ENCODE data around the gene GNAO1.
"Not testable (repeated sequence)": the region's sequence is repeated elsewhere in the genome, so short reads cannot be mapped to it uniquely, and the experiment has no call there.

GNAO1 gene

DNA sequence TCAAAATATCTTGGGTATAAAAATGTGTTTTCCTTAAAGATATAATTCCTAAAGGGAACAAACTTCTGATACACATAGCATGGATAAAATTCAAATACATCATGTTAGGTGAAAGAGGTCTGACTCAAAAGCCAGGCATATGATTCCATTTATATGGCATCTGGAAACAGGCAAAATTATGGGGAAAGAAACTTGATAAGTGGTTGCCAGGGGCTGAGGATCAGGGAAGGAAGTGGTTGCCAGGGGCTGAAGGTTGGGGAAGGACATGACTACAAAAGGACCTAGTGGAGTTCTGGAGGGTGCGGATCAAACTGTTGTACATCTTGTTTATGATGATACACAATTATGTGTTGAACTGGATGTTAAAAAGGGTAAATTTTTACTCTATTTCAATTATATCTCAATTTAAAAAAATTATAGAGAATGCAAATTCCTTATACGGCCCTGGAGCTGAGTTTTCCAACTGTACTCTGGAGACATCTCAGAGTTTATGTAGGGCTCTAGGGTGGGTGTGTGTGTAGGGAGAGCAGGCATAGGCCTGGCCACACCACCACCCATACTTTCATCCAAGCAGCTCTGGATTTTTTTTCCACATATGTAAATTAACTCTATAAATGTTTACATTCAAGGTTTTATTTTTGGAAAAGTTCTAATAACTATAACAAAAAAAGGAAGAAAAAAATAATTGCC lies 179.0 kb downstream of the GNAO1 start:
- H3K4me3 ChIP-seq (ENCODE audit: low read depth, low read length), result no peak overlapping the region
- DNase-seq (ENCODE audit: low read depth), result no peak
- TF ChIP-seq, protein P1, sequence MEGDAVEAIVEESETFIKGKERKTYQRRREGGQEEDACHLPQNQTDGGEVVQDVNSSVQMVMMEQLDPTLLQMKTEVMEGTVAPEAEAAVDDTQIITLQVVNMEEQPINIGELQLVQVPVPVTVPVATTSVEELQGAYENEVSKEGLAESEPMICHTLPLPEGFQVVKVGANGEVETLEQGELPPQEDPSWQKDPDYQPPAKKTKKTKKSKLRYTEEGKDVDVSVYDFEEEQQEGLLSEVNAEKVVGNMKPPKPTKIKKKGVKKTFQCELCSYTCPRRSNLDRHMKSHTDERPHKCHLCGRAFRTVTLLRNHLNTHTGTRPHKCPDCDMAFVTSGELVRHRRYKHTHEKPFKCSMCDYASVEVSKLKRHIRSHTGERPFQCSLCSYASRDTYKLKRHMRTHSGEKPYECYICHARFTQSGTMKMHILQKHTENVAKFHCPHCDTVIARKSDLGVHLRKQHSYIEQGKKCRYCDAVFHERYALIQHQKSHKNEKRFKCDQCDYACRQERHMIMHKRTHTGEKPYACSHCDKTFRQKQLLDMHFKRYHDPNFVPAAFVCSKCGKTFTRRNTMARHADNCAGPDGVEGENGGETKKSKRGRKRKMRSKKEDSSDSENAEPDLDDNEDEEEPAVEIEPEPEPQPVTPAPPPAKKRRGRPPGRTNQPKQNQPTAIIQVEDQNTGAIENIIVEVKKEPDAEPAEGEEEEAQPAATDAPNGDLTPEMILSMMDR (IDR thresholded peaks at IDR 0.05; ENCODE audit: low read depth, low read length, missing control alignments), result no peak

DNA sequence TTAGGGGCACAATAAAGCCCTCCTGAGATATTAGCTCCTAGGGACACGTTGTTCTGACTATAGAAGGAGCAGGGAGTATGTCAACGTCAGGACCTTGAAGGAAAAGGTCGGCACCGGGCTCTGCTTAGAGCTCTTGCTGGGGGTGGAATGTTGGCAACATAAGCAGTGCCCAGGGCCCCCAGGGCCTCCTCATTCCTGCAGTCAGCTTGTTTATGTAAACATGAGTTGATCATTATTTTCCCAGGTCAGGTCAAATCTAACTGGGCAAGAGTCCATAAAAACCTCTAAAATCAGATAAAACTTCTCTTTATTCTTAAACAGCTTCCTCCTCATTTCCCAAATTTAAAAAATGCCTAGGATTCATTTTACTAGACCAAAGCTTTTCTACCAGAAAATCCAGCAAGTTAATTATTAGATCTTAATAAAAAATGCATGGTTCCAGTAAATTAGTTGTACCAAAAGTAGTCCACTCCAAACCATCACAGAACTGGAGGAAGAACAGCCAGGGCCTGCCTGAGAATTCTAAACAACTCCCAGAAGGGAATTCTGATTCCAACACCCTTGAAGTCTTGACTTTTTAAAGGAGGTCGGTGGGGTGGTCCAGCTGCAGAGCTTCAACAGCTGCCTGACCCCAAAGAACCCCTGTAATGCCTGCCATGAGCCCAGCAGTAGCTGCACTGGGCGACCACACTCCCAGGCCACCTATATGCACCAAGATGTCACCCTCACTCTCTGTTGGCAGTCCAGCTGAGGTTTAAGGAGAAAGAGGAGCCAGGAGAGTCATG lies 179.8 kb downstream of the GNAO1 start:
- TF ChIP-seq, protein P1 (IDR thresholded peaks at IDR 0.05; ENCODE audit: low read depth, low read length, missing control alignments), result no peak

DNA sequence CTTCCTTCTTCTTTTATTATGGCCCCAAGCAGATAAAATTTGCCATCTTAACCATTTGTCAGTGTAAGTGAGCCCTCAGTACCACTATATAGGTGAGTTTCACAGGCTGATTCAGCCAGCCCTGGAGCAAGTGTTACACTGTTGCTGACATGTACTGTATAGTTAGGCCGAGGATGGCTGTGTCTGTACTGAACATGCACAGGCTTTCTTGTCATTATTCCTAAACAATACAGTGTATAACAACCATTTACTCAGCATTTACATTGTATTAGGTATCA lies 180.3 kb downstream of the GNAO1 start:
- no peak for DNase-seq (ENCODE audit: low read depth)
- TF ChIP-seq, protein P1 (IDR thresholded peaks at IDR 0.05; ENCODE audit: low read depth, low read length, missing control alignments), result no peak
- H3K4me3 ChIP-seq (ENCODE audit: low read depth, low read length), result no peak overlapping the region

More for the DNA sequence above, 179.8 kb downstream of the GNAO1 start:
- DNase-seq (ENCODE audit: low read depth), result no peak
- H3K4me3 ChIP-seq (ENCODE audit: low read depth, low read length), result no peak overlapping the region

GRCh38 chr16:56372013-56372634 lies 180.8 kb downstream of the GNAO1 start:
- TF ChIP-seq, protein P1 (IDR thresholded peaks at IDR 0.05; ENCODE audit: low read depth, low read length, missing control alignments), result no peak
- no peak overlapping the region for H3K4me3 ChIP-seq (ENCODE audit: low read depth, low read length)
- DNase-seq (ENCODE audit: low read depth), result no peak

GRCh38 chr16:56373003-56373402 lies 181.7 kb downstream of the GNAO1 start:
- no peak overlapping the region for H3K4me3 ChIP-seq (ENCODE audit: low read depth, low read length)
- no peak for DNase-seq (ENCODE audit: low read depth)
- TF ChIP-seq, protein P1 (IDR thresholded peaks at IDR 0.05; ENCODE audit: low read depth, low read length, missing control alignments), result no peak

- not testable (repeated sequence) for DNase-seq (ENCODE audit: low read depth); H3K4me3 ChIP-seq (ENCODE audit: low read depth, low read length)
These were observed 184.5 kb downstream of the GNAO1 start for GRCh38 chr16:56375792-56376191.

GRCh38 chr16:56379044-56379443 lies 187.8 kb downstream of the GNAO1 start:
- not testable (repeated sequence) for H3K4me3 ChIP-seq (ENCODE audit: low read depth, low read length)

GRCh38 chr16:56380778-56381485 lies 189.6 kb downstream of the GNAO1 start:
- not testable (repeated sequence) for DNase-seq (ENCODE audit: low read depth); H3K4me3 ChIP-seq (ENCODE audit: low read depth, low read length)

More at GRCh38 chr16:56379044-56379443, 187.8 kb downstream of the GNAO1 start:
- DNase-seq (ENCODE audit: low read depth), result not testable (repeated sequence)

All from GM12864 (cell line).